Stimulated activated CD8-positive, alpha-beta memory T cell treated with anti-CD3 and anti-CD28 coated beads, Interleukin-12 subunit alpha, Interleukin-12 subunit beta, amount 100 ng/mL, for 1 hour (primary cell): ENCODE measurements around the gene NPIPB2.
"Not testable (repeated sequence)": the region's sequence is repeated elsewhere in the genome, so short reads cannot be mapped to it uniquely, and the experiment has no call there.

Experiments used
- DNase-seq: peaks from one replicate; pipeline ENCODE4 v3.0.0-alpha.2; 2020; ENCODE audit warnings: low read depth

The NPIPB2 gene

DNA sequence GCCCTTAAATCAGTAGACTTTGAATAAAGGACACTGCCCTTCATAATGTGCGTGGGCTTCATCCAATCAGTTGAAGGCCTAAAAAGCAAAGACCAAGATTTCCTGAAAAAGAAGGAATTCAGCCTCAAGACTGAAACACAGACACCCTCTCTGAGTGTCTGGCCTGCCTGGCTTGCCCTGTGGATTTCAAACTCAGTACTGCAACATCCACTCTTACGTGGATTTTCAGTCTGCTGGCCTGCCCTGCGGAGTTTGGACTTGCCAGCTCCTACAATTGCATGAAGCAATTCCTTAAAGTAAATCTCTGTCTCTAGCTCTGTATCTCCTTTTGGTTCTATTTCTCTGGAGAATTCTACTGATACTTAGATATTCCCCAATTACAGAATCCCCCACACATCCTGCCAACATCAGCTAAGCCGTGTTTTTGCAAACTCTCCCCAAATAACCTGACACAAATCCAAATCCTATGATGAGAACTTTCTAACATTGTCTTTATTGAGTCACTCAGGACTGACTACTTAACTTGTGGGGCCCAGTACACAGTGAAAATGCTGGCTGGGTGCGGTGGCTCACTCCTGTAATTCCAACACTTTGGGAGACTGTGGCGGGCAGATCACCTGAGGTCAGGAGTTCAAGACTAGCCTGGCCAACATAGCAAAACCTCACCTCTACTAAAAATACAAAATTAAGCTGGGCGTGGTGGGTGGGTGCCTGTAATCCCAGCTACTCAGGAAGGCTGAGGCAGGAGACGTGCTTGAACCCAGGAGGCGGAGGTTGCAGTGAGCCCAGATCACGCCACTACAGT lies 15.9 kb upstream of the NPIPB2 start:
- no peak for DNase-seq

DNA sequence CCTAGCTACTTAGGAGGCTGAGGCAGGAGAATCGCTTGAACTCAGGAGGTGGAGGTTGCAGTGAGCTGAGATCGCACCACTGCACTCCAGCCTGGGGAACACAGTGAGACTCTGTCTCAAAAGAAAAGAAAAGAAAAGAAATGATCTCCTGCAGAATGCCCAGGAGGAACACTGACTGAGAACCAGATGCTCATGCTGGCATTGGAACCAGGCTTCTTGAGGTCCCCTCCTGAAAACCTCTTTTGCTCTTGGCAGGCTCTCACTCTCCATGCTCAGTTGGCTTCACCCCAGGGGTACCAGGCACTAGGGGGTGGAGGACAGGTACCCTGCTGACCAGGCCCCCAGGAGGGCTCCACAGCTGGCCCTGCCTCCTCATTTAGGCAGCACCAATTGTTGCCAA lies 14.7 kb upstream of the NPIPB2 start:
- no peak for DNase-seq

DNA sequence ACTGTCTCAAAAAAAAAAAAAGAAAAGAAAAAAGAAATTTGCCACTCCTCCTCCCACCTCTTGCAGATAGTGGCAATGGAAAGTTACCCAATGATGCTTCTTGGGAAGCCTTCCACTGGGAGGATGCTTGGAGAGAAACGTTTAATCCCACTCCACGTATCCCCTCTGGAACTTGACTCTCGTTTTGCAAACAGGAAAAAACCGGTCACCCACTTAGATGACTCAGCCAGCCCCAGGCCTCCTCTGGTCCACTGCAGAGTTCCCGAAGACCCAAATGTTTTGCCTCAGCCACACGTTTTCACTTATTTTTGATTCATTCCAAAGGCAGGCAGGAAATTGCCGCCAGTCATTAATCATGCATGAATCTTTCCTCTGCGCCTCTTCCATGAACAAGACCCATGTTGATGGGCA lies 13.9 kb upstream of the NPIPB2 start:
- no peak for DNase-seq

DNA sequence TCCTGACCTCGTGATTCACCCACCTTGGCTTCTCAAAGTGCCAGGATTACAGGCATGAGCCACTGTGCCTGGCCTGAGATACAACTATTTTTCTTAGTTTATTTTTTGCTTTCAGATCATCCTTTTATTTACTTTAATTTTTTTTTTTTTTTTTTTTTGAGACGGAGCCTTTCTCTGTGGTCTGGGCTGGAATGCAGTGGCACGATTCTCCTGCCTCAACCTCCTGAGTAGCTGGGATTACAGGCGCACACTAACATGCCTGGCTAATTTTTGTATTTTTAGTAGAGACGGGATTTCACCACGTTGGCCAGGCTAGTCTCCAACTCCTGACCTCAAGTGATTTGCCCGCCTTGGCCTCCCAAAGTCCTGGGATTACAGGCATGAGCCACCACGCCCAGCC lies 11.7 kb upstream of the NPIPB2 start:
- not testable (repeated sequence) for DNase-seq

DNA sequence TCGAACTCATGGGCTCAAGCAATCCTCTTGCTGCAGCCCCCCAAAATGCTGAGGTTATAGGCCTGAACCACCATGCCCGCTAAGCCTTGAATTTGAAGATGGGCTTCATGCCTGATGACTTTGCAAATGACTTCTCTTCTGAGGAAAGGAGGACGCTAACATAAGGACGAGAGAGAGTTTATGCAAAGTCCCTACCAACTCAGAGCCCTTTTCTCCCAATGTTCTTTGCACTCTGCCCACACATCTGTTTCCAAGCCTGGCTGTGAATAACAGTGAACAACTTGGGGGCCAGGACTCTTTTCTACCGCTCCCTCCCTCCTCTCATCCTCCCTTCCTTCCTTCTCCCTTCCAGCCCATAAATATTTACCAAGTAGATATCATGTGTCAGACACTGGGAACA lies 8.5 kb upstream of the NPIPB2 start:
- no peak for DNase-seq

DNA sequence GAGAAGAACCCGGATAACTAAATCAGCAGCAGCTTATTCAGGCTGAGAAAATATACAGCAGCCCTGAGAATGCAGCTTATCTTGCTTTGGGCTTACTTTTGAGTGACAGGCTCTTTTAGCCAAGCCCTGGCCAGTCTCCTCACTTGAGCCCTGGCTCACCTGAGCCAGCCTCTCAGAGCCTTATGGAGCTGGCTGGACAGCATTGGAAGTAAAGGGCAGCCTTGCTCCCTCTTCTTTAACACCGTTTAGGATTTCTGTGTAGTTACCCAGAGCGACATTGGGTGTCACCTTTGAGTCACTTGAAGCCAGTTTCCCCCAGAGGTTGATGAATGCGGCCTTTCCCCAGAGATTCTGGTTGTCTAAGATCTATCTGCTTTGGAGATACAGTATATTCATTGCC lies 7.7 kb upstream of the NPIPB2 start:
- DNase-seq, result no peak

DNA sequence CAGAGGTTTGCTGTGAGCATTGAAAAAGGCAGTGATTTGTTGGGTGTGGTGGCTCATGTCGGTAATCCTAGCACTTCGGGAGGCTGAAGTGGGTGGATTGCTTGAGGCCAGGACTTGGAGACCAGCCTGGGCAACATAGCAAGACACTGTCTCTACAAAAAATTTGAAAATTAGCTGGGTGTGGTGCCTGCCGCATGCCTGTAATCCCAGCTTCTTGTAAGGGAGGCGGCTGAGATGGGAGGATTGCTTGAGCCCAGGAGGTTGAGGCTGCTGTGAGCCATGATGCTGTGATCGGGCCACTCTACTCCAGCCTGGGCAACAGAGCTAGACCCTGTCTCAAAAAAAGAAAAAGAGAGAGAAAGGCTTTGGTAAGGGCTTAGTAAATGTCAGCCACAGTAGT lies 7.0 kb upstream of the NPIPB2 start:
- DNase-seq, result no peak

DNA sequence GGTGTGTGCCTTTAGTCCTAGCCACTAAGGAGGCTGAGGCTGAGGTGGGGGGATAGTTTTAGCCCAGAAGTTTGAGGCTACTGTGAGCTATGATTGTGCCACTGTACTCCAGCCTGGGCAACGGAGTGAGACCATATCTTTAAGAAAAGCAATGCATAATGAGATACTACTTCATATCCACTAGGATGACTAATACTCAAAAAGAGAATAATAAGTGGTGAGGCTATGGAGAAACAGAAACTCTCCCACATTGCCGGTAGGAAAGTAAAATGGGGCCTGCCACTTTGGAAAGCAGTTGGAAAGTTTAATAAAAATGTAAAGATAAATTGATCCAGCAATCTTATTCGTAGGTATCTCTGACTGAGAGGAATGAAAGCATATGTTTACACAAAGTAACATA lies 4.6 kb upstream of the NPIPB2 start:
- DNase-seq, result no peak

DNA sequence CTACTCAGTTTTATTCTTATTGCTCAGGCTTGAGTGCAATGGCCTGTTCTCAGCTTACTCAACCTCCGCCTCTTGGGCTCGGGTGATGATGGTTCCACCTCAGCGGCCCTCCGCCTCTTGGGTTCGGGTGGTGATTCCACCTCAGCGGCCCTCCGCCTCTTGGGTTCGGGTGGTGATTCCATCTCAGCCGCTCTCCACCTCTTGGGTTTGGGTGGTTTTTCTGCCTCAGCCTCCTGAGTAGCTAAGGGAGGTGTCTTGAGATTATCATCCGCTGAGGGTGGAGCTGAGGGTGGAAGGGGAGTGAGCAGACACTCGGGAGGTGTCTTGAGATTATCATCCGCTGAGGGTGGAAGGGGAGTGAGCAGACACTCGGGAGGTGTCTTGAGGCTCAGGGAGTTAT lies 14.5 kb downstream of the NPIPB2 start:
- not testable (repeated sequence) for DNase-seq

DNA sequence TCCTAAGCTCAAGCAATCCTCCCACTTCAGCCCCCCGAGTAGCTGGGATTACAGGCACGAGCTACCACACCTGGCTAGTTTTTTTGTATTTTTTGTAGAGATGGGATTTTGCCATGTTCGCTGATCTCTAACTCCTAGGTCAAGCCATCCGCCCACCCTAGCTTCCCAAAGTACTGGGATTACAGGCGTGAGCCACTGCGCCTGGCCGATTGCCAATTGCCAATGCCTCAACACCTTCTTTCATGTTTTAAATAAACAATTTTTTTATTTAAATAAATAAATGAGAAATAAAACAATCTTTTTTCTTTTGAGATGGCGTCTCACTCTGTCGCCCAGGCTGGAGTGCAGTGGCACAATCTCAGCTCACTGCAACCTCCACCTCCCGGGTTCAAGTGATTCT lies 17.8 kb downstream of the NPIPB2 start:
- not testable (repeated sequence) for DNase-seq

DNA sequence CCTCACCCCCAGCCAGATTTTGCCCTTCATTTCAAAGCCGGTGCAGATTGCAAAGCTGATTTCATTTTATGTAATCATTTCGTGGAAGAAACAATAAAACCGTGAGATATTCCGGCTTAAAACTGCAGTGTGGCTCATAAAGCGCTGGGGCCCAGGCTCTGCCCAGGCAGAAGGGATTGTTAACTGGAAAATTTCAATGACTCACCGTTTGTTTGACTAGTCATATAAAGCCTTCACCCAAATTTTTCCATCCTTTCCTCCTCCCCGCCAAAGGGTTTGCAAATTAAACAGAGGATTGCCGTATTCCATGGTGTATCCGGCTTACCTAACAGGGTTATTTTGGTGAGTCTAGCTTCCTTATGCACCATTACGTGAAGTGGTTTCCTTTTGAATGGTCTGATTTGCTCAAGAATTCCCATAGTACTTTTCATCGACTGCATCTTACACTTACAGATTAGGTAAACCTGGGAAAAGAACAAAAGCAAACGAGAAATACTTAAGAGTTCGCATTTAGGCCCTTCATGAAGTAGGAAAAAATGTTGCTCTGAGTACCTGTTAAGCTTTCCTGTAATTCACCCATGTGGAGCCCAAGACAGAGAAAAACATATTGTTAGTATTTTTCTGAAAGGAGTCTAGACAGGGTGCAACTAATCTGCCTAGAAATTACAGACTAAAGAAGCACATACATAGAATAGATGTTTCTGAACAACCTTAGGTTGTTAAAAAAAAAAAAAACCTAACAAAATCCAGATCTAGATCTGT lies 25.1 kb downstream of the NPIPB2 start:
- no peak for DNase-seq

DNA sequence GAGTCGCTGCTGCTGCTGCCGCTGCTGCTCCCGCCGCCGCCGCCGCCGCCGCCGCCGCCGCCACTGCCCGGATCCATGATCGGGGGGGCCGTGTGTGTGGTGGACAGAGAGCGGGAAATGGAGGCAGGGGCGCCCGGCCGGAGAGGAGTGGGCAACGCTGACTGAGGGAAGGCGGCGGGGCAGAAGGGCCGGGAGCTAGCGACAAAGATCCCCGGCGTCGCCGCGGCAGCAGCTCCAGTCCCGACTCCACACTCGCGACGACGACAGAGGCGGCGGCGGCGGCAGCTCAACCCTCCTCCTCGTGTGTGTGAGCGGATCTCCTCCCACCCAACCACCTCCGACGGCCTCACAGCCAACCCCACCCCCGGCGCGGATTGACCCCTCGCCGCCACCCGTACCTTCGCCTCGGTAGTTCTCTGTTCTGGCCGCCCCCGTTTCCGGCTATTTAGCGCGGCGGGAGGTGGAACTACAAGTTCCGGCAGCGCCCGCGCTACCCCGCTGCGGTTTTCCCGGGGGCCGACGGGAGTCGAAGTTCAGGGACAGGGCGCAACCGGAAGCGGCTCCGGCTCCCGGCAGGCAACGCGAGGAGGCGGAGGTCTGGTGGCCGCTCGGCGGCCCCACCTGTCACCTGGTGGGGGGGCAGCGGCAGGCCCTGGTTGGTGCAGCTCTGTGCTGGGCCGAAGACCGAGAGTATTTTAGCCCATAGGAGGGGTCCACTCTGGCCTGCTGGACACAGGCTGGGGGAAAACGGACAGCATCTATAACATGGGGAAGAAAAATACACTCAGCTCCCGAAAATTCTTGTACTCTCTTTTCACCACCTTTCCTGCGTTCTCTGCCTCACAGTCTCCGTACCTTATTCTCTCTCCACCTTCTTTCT lies 26.0 kb downstream of the NPIPB2 start, which contains the start of gene GSPT1:
GSPT1 (minus strand) TSS at position 313 of the 880 bp plus-strand sequence; CDS start at position 77, 236 bp downstream.
- DNase-seq, result peak; percentile 99

DNA sequence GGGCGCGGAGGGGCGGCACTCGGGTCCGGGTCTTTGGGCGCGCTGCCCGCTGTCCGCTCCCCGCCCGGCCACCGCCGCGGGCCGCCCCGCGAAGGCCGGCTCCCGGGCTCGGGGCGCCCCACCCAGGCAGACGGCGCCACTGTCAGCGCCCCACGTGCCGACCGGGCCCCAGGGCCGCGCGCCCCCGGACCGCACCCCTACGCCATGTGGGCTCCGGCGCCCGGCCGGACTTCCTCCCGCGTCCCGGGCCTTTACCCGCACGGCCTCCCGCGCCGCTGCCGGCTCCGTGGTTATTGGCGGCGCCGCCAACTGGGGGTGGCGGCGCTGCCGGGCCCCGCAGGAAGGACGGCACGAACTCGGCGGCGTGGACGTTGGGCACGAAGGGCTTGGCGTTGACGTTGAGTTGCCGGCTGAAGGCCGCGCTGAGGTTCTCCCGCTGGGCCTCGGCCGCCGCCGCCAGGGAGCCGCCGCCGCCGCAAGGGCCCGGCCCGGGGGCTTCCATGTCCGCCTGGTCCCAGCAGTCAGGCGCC lies 26.7 kb downstream of the NPIPB2 start:
- no peak for DNase-seq

DNA sequence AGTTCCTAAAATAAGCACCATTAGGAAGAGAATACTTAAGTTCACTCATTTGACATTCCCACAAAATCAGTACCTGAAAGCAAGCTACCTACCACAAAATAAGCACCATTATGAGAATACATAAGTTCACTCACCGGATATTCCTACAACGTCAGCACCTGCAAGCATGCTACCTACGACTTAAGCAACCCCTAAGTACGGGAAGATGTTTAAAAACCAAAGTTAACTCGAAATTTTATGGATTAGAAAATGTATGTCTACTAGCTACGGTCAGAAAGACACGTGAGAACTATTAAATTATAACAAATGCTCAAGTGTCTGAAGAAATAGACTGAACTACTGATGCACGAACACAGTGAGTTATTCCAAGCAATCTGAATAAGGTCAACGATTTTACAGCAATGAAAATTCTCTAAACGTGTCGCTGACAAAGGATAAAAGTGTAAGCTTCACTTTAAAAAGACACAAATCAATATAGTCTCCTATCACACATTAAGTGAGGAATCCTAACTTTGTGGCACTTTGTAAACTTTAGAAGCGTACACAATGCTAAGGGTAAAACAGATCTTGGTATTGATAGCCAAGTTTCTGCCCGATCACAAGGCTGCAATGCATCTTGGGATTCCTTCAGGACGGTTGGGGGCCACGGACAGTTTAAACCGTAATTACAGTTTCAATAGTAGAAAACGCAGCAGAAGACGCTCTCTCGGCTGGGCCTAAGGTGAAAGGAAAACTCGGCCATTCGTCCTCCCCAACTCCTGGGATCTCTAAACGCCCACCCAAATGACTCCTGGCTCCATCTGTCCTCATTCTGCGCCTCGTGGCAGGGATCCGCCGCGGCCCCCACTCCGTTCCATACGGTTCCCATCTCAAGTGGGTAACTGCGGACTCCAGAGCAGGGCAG lies 27.4 kb downstream of the NPIPB2 start:
- no peak for DNase-seq

DNA sequence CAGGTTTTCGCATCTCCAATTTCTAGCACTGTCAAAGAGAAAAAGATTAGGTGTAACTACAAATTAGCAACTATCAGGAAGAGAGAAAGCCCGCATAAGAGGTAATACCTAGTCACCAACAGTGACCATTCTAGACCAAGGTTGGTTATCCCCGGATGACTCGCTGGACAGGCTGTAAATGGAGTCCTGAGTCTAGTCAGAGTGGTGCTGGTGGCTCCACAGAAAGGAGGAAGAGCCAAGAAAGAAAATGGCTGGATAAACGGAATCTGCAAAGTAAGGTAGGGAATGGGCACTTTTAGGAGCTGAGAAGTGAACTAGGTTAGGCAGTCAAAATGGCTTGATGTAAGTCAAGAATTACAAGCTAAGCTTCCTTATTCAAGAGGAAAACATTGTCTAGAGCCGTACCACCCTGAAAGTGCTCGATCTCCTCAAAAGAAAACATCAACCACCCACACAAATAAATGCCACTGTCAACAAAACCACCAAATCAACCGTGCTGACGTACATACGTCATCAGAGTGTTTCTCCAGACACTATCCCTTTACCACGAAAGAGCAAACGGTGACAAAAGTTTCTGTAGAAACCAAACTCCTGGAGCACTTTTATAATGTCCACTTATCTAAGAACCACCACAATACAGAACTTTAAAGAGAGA lies 28.3 kb downstream of the NPIPB2 start:
- DNase-seq, result no peak

DNA sequence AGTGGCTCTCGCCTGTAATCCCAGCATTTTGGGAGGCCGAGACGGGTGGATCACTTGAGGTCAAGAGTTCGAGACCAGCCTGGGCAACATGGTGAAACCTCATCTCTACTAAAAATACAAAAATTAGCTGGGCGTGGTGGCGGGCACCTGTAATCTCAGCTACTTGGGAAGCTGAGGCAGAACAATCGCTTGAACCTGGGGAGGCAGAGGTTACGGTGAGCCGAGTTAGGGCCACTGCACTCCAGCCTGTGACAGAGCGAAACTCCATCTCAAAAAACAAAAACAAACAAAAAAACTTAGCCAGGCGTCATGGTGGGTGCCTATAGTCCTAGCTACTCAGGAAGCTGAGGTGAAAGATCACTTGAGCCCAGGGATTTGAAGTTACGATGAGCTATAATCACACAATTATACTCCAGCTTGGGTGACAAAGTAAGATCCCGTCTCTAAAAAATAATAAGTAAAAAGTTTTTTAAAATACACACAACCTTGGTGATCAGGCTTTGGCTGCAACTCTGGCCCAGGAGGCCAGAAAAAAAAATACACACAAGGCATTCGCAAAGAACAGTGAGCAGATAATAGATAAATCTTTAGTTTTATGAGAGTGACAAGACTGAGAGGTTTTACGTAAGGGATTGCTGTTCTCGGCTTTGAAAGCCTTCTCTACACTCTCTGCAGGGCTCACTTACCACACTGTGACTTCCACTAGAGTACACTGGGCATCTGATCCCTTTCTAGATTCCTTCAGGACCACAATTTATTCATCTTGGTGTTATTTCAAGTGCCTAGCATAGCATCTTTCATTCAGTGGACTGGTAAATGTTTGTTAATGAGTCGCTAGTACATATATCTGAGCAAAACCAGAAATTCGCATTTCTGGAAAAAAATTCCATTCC lies 31.9 kb downstream of the NPIPB2 start:
- DNase-seq, result no peak

DNA sequence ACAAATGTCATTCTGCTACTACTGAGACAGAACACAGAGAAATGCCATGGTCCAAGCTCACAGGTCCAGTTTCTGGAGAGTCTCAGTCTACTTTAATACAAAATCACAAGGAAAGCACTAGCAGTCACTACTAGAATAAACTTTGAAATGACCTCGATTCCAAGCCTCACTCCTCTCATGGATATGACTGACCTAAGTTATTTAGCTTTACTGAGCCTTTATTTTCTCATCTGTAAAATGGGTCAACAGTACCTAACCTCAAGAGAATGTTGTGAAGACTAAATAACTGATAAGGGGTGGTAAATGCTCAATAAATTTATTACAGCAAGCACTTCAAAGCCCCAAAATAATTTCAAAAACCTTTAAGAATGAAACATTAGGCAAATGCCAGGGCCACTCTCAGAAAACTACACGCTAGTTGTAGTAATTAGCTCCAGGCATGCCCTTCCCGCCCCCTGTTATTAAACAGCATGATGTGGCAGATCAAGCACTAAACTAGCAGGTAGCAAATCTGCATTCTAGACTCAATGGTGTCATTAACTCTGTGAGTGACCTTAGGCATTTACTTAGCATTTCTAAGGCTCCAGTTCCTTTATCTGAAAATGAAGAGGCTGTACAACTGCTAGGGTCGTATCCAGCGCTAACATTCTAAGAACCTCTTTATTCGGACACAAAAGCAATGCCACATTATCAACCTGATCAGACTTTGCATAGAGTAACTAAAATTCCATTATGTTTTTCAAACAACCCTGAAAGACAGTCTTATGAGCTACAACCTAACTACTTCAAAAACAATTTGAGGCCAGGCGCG lies 34.5 kb downstream of the NPIPB2 start:
- DNase-seq, result no peak

DNA sequence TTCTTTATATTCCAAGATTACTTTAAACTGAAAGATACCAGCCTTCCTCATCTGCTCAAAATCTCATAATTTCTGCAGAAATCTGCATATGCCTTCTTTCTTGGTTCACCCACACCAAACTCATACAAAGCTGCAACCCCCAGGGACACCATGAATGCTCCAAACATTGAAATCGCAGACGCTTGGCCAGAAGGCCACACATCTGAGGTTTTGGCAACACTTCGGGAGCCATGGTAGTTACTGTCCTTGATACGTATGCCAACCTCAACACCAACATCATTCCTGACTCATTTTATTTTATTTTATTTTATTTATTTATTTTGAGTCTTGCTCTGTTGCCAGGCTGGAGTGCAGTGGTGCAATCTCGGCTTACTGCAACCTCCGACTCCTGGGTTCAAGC lies 37.9 kb downstream of the NPIPB2 start:
- DNase-seq, result no peak

DNA sequence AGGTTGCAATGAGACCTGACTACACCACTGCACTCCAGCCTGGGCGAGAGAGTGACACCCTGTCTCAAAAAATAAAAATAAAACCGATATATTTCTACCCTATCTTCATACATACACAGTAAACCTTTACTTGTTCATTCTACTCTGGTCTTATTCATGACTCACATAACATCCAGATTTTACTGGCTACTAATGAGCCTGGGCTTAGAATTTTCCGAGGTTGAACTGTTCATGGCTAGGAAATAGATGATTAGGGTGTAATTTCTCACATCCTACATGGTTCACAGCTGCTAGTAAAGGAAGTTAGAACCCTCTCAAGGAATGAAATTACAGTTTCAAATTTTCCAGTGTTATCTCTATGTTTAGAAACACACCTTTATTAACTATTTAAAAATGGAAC lies 40.8 kb downstream of the NPIPB2 start:
- DNase-seq, result no peak
